ENCODE data around the gene PEX11G. TPM values are rescaled to one million over a fixed set of nuclear protein-coding genes. Genes with fewer than 3 reads are reported as not detected.

PEX11G gene
- total RNA-seq, 1 donor from 2014 or later, result 2.7 TPM

DNA sequence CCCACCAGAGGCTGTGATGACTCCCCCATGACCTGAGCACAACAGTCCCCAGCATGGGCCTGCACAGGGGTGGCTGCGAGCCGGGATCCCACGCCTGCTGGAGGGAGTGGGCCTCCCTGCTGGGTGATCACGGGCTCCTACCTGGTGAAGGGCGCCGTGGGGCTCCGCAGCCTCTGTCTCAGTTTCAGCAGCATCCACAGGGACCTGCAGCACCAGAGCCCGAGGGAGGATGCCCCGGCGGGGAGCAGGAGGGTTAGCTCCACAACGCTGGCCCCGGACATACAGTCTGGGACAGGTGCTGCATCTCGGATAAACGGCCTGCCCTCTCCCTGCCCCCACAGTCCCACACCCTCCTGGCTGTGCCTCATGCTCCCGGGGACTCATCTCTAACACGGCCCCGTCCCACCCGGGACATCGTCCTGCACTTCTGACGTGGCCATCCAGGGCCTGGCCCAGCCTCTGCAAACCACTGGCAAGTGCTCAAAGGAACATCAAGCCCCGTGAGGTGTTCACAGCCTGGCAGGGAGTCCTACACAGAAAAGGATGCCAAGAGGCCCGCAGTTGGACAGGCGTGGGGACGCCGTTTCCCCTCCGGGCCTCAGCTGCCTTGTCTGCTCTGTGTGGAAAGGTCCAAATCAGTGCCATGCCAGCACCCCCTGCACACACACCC lies 10.5 kb downstream of the PEX11G start:
- no peak overlapping the region for H3K27ac ChIP-seq
- no peaks in the 10 kb centered on the region for H3K36me3 ChIP-seq
- peaks cover 24% of the 10 kb centered on the region for H3K4me1 ChIP-seq
- H3K27me3 ChIP-seq, result no peaks in the 10 kb centered on the region
- TF ChIP-seq POLR2AphosphoS5 (IDR thresholded peaks at IDR 0.05; ENCODE audit: insufficient read depth in 1 of 2, low read depth in 1 of 2) (no peak), POLR2A (IDR thresholded peaks at IDR 0.05) (no peak)
- TF ChIP-seq, protein P1, sequence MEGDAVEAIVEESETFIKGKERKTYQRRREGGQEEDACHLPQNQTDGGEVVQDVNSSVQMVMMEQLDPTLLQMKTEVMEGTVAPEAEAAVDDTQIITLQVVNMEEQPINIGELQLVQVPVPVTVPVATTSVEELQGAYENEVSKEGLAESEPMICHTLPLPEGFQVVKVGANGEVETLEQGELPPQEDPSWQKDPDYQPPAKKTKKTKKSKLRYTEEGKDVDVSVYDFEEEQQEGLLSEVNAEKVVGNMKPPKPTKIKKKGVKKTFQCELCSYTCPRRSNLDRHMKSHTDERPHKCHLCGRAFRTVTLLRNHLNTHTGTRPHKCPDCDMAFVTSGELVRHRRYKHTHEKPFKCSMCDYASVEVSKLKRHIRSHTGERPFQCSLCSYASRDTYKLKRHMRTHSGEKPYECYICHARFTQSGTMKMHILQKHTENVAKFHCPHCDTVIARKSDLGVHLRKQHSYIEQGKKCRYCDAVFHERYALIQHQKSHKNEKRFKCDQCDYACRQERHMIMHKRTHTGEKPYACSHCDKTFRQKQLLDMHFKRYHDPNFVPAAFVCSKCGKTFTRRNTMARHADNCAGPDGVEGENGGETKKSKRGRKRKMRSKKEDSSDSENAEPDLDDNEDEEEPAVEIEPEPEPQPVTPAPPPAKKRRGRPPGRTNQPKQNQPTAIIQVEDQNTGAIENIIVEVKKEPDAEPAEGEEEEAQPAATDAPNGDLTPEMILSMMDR (IDR thresholded peaks at IDR 0.05), result no peak
- H3K4me3 ChIP-seq, result no peak overlapping the region
- no peak for DNase-seq (ENCODE audit: extremely low spot score in 2 of 2)
- intact Hi-C loops (cut with DNase I), result no loop called here
- no peaks in the 10 kb centered on the region for H3K9me3 ChIP-seq

DNA sequence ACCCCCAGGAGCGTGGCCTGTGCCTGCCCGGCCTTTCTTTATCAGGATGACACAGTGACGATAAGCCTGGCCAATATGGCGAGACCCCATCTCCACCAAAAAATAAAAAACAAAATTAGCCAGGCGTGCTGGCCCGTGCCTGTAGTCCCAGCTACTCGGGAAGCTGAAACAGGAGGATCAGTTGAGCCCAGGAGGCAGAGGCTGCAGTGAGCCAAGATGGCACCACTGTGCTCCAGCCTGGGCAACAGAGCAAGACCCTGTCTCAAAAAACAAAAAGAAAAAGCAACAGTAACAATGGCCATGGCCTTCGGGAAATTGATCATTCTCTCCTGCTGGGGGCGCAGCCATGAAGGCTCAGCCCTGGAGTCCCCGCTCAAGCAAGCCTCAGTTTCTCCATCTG lies 11.1 kb downstream of the PEX11G start:
- no peak for DNase-seq (ENCODE audit: extremely low spot score in 2 of 2)
- Histone ChIP-seq H3K9me3 (no peaks in the 10 kb centered on the region), H3K36me3 (no peaks in the 10 kb centered on the region), H3K27me3 (no peaks in the 10 kb centered on the region), H3K4me3 (no peak overlapping the region), H3K4me1 (peaks cover 19% of the 10 kb centered on the region), H3K27ac (no peak overlapping the region)
- no peak for TF ChIP-seq POLR2A (IDR thresholded peaks at IDR 0.05)
- TF ChIP-seq, protein P1 (IDR thresholded peaks at IDR 0.05), result no peak
- no peak for TF ChIP-seq POLR2AphosphoS5 (IDR thresholded peaks at IDR 0.05; ENCODE audit: insufficient read depth in 1 of 2, low read depth in 1 of 2)
- intact Hi-C loops (cut with DNase I), result no loop called here

DNA sequence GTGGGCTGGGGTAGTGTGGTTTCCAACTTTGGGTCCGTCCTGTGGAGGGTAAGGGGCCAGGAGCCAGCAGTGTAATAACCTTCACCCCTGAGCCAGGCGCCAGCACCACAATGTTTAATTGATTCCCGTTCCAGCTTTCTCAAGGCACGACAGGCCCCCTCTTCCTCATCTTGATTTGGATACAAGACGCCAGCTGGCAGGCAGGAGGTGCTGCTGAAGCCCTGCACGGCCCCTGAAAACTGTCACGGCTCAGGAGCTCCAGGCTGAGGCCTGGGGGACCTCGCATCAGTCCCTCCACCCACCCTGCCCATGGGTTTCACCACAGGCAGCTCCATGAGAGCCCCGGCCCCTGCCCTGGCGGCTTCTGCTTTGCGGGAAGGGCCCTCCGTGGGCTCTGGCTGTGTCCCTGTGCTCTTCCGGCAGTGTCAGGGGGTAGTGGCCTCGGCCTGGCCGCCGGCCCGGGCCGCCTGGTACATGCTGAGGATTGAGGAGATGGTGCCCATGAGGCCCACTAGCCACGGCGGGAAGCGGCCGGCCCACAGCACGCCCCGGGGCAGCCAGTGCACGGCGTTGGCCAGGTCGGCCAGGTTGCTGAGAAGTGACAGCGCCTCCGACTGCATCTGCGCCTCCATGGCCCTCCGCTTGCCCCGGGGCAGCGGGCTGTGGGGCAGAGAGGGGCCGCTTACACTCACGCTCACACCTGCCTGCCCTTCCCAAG lies 11.9 kb downstream of the PEX11G start:
- H3K4me1 ChIP-seq, result peaks cover 14% of the 10 kb centered on the region
- TF ChIP-seq POLR2AphosphoS5 (IDR thresholded peaks at IDR 0.05; ENCODE audit: insufficient read depth in 1 of 2, low read depth in 1 of 2) (no peak), POLR2A (IDR thresholded peaks at IDR 0.05) (no peak)
- TF ChIP-seq, protein P1 (IDR thresholded peaks at IDR 0.05), result no peak
- no peak overlapping the region for H3K4me3 ChIP-seq
- H3K9me3 ChIP-seq, result no peaks in the 10 kb centered on the region
- H3K27ac ChIP-seq, result no peak overlapping the region
- intact Hi-C loops (cut with DNase I), result no loop called here
- H3K36me3 ChIP-seq, result peaks cover 0 to 6% of the 10 kb centered on the region in 2 donors
- no peak for DNase-seq (ENCODE audit: extremely low spot score in 2 of 2)
- H3K27me3 ChIP-seq, result no peaks in the 10 kb centered on the region

DNA sequence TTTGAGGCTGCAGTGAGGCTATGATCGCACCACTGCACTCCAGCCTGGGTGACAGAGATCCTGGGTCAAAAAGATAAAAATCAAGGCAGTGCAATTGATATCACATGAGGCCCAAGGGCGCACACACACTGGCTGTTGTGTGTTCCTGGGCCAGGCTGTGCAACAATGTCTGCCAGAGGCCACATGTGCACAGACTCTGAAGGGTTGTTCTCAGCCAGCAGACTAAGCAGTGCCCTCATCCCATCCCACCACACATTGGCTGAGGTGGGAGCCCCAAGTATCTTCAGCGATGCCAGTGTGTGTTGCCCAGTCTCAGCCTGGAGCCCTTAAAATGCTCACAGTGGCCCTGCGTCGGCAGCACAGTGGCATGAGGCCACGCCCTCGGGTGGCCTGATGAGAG lies 12.6 kb downstream of the PEX11G start:
- Histone ChIP-seq H3K36me3 (peaks cover 0 to 13% of the 10 kb centered on the region in 2 donors), H3K4me3 (no peak overlapping the region), H3K27me3 (no peaks in the 10 kb centered on the region), H3K4me1 (peaks cover 14% of the 10 kb centered on the region), H3K27ac (no peak overlapping the region), H3K9me3 (no peaks in the 10 kb centered on the region)
- TF ChIP-seq POLR2AphosphoS5 (IDR thresholded peaks at IDR 0.05; ENCODE audit: insufficient read depth in 1 of 2, low read depth in 1 of 2), result no peak
- no peak for TF ChIP-seq POLR2A (IDR thresholded peaks at IDR 0.05)
- DNase-seq (ENCODE audit: extremely low spot score in 2 of 2), result no peak
- intact Hi-C loops (cut with DNase I), result no loop called here

DNA sequence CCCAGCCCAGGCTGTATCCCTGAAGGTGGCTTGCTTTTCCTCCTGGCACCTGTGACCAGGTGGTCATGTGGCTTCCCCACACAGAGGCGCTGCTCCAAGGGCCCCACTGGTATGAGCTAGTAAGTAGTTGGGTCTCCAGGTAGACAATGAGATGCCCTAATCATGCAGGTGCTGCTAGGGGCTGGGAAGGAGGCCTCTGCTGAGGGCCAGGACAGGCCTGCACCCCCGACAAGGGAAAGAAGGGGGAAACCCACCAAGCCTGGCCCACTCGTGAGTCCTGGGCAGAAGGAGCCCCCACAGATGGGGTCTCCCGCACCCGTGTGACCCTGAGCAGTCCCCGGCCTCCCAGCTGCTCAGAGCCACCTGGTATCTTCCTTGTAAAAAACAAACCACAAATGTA lies 13.2 kb downstream of the PEX11G start:
- H3K27ac ChIP-seq, result no peak overlapping the region
- H3K4me3 ChIP-seq, result no peak overlapping the region
- H3K36me3 ChIP-seq, result peaks cover 0 to 19% of the 10 kb centered on the region in 2 donors
- TF ChIP-seq POLR2AphosphoS5 (IDR thresholded peaks at IDR 0.05; ENCODE audit: insufficient read depth in 1 of 2, low read depth in 1 of 2) (no peak), POLR2A (IDR thresholded peaks at IDR 0.05) (no peak)
- TF ChIP-seq, protein P1 (IDR thresholded peaks at IDR 0.05), result no peak
- intact Hi-C loops (cut with DNase I), result no loop called here
- no peaks in the 10 kb centered on the region for H3K9me3 ChIP-seq
- DNase-seq (ENCODE audit: extremely low spot score in 2 of 2), result no peak
- no peaks in the 10 kb centered on the region for H3K27me3 ChIP-seq
- peaks cover 14% of the 10 kb centered on the region for H3K4me1 ChIP-seq

Measured in vagina (tissue), 2 donors.